Panc1 (cell line): ENCODE results near the gene PAK3. TPM values are rescaled to one million over a fixed set of nuclear protein-coding genes. Genes with fewer than 3 reads are reported as not detected.

ENCODE experiments used
- ATAC-seq: fragments of 200-7000 bp; cut with Tn5 transposase; 2 replicates; pipeline ENCODE4 v1.9.1; 2020; ENCODE audit warnings: mild to moderate bottlenecking, moderate library complexity
- BruUV-seq: library from RNA; stranded (reverse); fragments of 400-500 nt; replicated peaks from 2 replicates; lab custom pipeline; 2021; lab: Mats Ljungman, UMichigan
- CTCF ChIA-PET: fragments of 300-600 bp; sonication (Branson Sonifier 250); formaldehyde crosslinking; loops from one replicate; lab custom pipeline; 2022; ENCODE audit warnings: antibody characterized with exemption; lab: Charles Lee
- POLR2A ChIA-PET: fragments of 300-600 bp; sonication (Branson Sonifier 250); formaldehyde crosslinking; loops from one replicate; lab custom pipeline; 2022; ENCODE audit warnings: antibody characterized with exemption; lab: Charles Lee
- DNase-seq: peaks from one replicate; pipeline ENCODE4 v3.0.0-alpha.2; 2010; ENCODE audit warnings: low read depth, low spot score
- H3K27ac ChIP-seq: 2 replicates; pipeline ENCODE4 v1.5.1; 2011; ENCODE audit warnings: mild to moderate bottlenecking, low read length, inconsistent platforms
- H3K27me3 ChIP-seq: fragments of 200-500 bp; sonication (Bioruptor generic); 2 replicates; pipeline ENCODE4 v1.6.0; 2014; ENCODE audit warnings: low read length, inconsistent platforms; ENCODE audit not compliant: control insufficient read depth, insufficient read depth
- H3K36me3 ChIP-seq: fragments of 200-500 bp; sonication (Bioruptor generic); 2 replicates; pipeline ENCODE4 v1.5.1; 2014; ENCODE audit warnings: inconsistent platforms, mild to moderate bottlenecking, low read length, moderate library complexity; ENCODE audit not compliant: control insufficient read depth, insufficient read depth
- H3K4me1 ChIP-seq: 2 replicates; pipeline ENCODE4 v1.5.1; 2011; ENCODE audit warnings: inconsistent platforms, mild to moderate bottlenecking, low read length, moderate library complexity; ENCODE audit not compliant: control insufficient read depth, insufficient read depth
- H3K4me3 ChIP-seq, 2 experiments: 2 replicates each; pipeline ENCODE4 v1.5.1; 2011 to 2012; ENCODE audit warnings: low read depth in 2 of 2, low read length in 2 of 2, mild to moderate bottlenecking in 2 of 2, inconsistent platforms in 1 of 2, moderate library complexity in 1 of 2
- H3K9me3 ChIP-seq: fragments of 200-500 bp; sonication (Bioruptor generic); 2 replicates; pipeline ENCODE4 v1.5.1; 2014; ENCODE audit warnings: low read depth, mild to moderate bottlenecking, inconsistent platforms, low read length, moderate library complexity; ENCODE audit not compliant: control insufficient read depth, insufficient read depth
- POLR2AphosphoS5 ChIP-seq: IDR thresholded peaks from 2 replicates; pipeline ENCODE4 v1.6.1; 2012; ENCODE audit warnings: mild to moderate bottlenecking, low read depth, low read length, moderate library complexity
- REST ChIP-seq, 2 experiments: IDR thresholded peaks; 2 replicates each; pipeline ENCODE4 v1.6.1; 2011 to 2012; ENCODE audit warnings: low read depth in 2 of 2, control low read depth in 1 of 2, low read length in 1 of 2, mild to moderate bottlenecking in 1 of 2, moderate library complexity in 1 of 2; ENCODE audit not compliant: insufficient read depth in 1 of 2
- SIN3A ChIP-seq: IDR thresholded peaks from 2 replicates; pipeline ENCODE4 v1.6.1; 2012; ENCODE audit warnings: low read depth, mild to moderate bottlenecking, low read length, moderate library complexity, borderline replicate concordance; ENCODE audit not compliant: insufficient read depth
- TCF7L2 ChIP-seq: IDR thresholded peaks from 2 replicates; pipeline ENCODE4 v1.6.1; 2011; ENCODE audit warnings: mild to moderate bottlenecking, low read depth, low read length, inconsistent platforms
- in situ Hi-C: cut with HindIII; loops from 2 replicates; pipeline ENCODE4 v1.10.0; 2016; ENCODE audit warnings: low sequenced_read_pairs, low pct_unique_long_range_greater_than_20kb
- intact Hi-C: fragments of 100-400 bp; cut with micrococcal nuclease; formaldehyde crosslinking; loops from one replicate; pipeline ENCODE4 v1.10.0; 2022; ENCODE audit not compliant: unreplicated experiment
- total RNA-seq: library from RNA; stranded (reverse); gene quantifications from one replicate; pipeline ENCODE4 v1.2.1, GENCODE V29; 2021; ENCODE audit not compliant: unreplicated experiment
- TF ChIP-seq, protein P1 (sequence below): fragments of 450-650 bp; IDR thresholded peaks from 2 replicates; pipeline ENCODE4 v1.5.1; 2017; ENCODE audit warnings: mild to moderate bottlenecking

Gene PAK3
- total RNA-seq, 1 experiment from 2014 or later, result 0.15 TPM

- intact Hi-C loops, result no loop called here
- ChIA-PET CTCF (no interaction called here), POLR2A (no interaction called here)
- no peak overlapping the region for H3K4me3 ChIP-seq
- TF ChIP-seq SIN3A (no peak), POLR2AphosphoS5 (no peak), REST (IDR thresholded peaks at IDR 0.05; ENCODE audit: insufficient read depth in 1 of 2, low read depth in 2 of 2, low read length in 1 of 2) (no peak), TCF7L2 (no peak)
- TF ChIP-seq, protein P1, sequence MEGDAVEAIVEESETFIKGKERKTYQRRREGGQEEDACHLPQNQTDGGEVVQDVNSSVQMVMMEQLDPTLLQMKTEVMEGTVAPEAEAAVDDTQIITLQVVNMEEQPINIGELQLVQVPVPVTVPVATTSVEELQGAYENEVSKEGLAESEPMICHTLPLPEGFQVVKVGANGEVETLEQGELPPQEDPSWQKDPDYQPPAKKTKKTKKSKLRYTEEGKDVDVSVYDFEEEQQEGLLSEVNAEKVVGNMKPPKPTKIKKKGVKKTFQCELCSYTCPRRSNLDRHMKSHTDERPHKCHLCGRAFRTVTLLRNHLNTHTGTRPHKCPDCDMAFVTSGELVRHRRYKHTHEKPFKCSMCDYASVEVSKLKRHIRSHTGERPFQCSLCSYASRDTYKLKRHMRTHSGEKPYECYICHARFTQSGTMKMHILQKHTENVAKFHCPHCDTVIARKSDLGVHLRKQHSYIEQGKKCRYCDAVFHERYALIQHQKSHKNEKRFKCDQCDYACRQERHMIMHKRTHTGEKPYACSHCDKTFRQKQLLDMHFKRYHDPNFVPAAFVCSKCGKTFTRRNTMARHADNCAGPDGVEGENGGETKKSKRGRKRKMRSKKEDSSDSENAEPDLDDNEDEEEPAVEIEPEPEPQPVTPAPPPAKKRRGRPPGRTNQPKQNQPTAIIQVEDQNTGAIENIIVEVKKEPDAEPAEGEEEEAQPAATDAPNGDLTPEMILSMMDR, result no peak
- H3K36me3 ChIP-seq, result no peaks in the 10 kb centered on the region
- in situ Hi-C loops, result no loop called here
- no peak for DNase-seq
- H3K27me3 ChIP-seq, result no peaks in the 10 kb centered on the region
- H3K4me1 ChIP-seq, result no peaks in the 10 kb centered on the region
- H3K27ac ChIP-seq, result no peak overlapping the region
- ATAC-seq, result no peak
- BruUV-seq, result no TSS peak
- no peaks in the 10 kb centered on the region for H3K9me3 ChIP-seq
These were observed 74.0 kb downstream of the PAK3 start for GRCh38 chrX:111170017-111170416.

DNA sequence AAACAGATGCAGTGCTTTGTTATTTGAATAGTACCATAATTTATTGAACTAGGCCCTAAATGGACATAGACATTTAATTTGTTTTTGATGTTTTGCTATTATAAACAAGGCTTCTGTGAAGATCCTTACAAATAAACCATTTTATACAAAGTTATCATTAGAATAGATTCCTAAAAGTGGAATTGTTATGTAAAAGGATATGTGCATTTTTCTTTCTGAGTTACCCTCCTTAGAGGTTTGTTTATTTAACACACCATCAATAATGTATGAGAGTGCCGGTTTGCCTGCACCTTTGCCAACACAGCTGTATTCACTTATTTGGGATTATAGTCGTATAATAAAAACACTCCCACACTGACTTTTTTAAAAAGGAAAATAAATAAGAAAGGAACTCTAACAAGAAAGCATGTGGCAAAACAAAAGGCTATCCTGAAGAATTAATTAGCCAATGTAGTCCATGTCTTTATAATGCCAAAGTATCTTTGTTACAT, 84.8 kb downstream of the PAK3 start:
- BruUV-seq, result no TSS peak
- TF ChIP-seq TCF7L2, result no peak
- no peak for TF ChIP-seq POLR2AphosphoS5
- TF ChIP-seq REST (IDR thresholded peaks at IDR 0.05; ENCODE audit: insufficient read depth in 1 of 2, low read depth in 2 of 2, low read length in 1 of 2), result no peak
- TF ChIP-seq, protein P1, result no peak
- TF ChIP-seq SIN3A, result no peak
- DNase-seq (no peak), ATAC-seq (no peak)
- Histone ChIP-seq H3K36me3 (no peaks in the 10 kb centered on the region), H3K27ac (no peak overlapping the region), H3K9me3 (no peaks in the 10 kb centered on the region), H3K4me1 (no peaks in the 10 kb centered on the region), H3K4me3 (no peak overlapping the region), H3K27me3 (no peaks in the 10 kb centered on the region)
- ChIA-PET CTCF (no interaction called here), POLR2A (no interaction called here)
- in situ Hi-C loops (no loop called here), intact Hi-C loops (no loop called here)
